Central memory CD8-positive, alpha-beta T cell (primary cell): ENCODE measurements around the gene AIPL1.

Experiments used
- ATAC-seq: fragments of 150-1000 bp; cut with Tn5 transposase; replicated peaks from 2 replicates; pipeline ENCODE4 v1.10.0; 2022; ENCODE audit warnings: mild to moderate bottlenecking, moderate FRiP score, moderate number of reproducible peaks; ENCODE audit not compliant: poor library complexity, severe bottlenecking; ENCODE audit errors: extremely low read depth
- DNase-seq, 2 donors: peaks; one replicate each; pipeline ENCODE4 v3.0.0; 2021; ENCODE audit warnings: low spot score in 2 of 2
- H3K27ac Mint-ChIP-seq: one replicate; pipeline ENCODE4 v1.8.0; 2022; ENCODE audit warnings: low read depth, mild to moderate bottlenecking, moderate library complexity, mixed read lengths
- H3K27me3 Mint-ChIP-seq: one replicate; pipeline ENCODE4 v1.8.0; 2022; ENCODE audit warnings: mixed read lengths
- H3K36me3 Mint-ChIP-seq: one replicate; pipeline ENCODE4 v1.8.0; 2022; ENCODE audit warnings: mild to moderate bottlenecking, moderate library complexity, mixed read lengths; ENCODE audit not compliant: insufficient read depth
- H3K4me1 Mint-ChIP-seq: one replicate; pipeline ENCODE4 v1.8.0; 2022; ENCODE audit warnings: mixed read lengths
- H3K4me3 Mint-ChIP-seq: one replicate; pipeline ENCODE4 v1.8.0; 2022; ENCODE audit warnings: mild to moderate bottlenecking, moderate library complexity, mixed read lengths
- H3K9me3 Mint-ChIP-seq: one replicate; pipeline ENCODE4 v1.8.0; 2022; ENCODE audit warnings: mixed read lengths

Gene AIPL1

DNA sequence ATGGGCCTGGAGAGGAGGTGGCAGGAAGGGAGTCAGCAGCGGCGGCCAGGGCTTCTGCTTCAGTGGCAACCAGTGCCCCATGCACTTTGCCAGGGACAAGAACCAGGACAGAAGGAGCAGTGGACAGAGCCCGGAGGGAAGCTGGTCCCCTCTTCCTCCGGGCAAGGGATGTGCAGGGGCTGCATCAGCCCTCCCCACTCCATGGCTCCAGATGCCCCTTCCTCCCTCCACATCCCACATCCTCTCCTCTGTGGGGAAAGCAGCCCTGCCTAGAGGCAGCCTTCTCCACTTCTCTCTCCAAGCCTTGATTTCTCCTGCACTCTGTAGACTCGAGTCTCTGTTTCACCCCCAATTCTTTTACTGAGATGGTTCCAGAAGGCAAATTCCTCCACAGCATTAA is 50.4 kb downstream of the AIPL1 start:
- H3K27ac Mint-ChIP-seq: no peak overlapping the region

DNA sequence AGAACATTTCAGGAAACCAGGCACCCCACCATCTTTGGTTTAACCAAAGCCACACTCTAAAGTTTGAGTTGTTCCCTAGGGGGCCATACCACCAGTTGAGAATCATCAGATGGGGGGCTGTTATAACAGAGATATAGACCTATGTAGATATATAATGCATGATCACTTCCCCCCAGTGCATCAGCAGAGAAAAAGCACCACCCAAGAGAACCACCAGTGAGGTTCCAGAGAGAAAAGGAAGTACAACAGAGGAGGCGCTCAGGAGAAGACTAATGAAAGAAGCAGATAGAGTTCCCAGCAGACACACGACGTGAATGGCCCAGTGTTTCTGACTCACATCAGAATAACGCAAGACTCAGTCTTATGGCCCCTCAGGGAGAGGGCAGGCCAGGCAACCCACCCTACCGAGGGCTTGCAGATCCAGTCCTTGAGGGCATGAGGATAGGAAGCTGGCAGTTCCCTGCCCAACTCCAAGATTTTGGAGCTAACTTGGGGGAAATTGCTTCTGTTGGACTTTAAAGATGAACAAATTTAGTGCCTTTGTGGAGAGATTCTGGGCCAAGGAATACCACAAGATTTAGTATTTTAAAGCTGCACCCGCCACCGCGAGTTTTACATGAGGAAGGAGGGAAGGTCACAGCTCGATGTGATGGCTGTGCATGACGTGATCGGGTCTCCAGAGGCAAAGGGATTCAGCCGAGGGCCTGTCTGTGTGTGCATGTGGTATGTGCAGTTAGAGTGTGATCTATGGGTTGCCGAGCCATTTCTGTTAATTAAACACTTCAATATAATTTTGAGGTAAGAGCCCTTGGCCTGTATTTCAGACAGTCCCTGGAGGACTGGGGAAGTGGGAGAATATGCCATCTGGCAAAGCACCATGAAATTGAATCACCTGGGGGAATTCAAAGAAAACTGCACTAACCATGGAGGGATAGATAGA is 53.1 kb downstream of the AIPL1 start:
- H3K9me3 Mint-ChIP-seq: no peaks in the 10 kb centered on the region

More for the DNA sequence above, 50.4 kb downstream of the AIPL1 start:
- DNase-seq (no peak), ATAC-seq (no peak)
- no peaks in the 10 kb centered on the region for H3K36me3 Mint-ChIP-seq
- no peak overlapping the region for H3K4me3 Mint-ChIP-seq
- H3K27me3 Mint-ChIP-seq: peaks cover 33% of the 10 kb centered on the region
- H3K4me1 Mint-ChIP-seq: no peaks in the 10 kb centered on the region
- no peaks in the 10 kb centered on the region for H3K9me3 Mint-ChIP-seq

DNA sequence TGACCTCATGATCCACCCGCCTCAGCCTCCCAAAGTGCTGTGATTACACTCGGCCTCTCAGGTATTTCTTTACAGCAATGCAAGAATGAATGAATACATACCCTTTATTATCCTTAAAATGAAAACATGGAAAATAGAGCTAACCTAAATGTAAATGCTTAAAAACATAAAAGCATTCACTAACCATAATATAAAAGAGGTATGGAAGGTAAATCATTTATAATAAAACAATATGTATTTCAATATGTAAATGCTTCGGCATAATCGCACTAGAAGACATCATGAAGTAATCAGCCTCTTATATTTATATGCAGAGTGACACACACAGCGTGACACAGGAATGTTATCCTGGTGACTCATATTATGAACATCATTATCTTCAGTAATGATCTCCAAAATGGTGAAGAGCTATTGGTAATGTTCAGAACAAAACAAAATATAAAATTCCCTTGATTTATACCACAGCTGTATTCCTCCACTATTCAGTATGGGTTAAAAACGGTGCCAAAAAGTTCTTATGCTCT is 53.9 kb downstream of the AIPL1 start:
- Mint-ChIP-seq H3K4me3 (no peak overlapping the region), H3K36me3 (no peaks in the 10 kb centered on the region), H3K9me3 (no peaks in the 10 kb centered on the region), H3K4me1 (no peaks in the 10 kb centered on the region), H3K27ac (no peak overlapping the region), H3K27me3 (peaks cover 53% of the 10 kb centered on the region)
- DNase-seq: no peak
- no peak for ATAC-seq

More for the DNA sequence above, 53.1 kb downstream of the AIPL1 start:
- ATAC-seq (no peak), DNase-seq (no peak)
- H3K27ac Mint-ChIP-seq: no peak overlapping the region
- H3K36me3 Mint-ChIP-seq: no peaks in the 10 kb centered on the region
- H3K27me3 Mint-ChIP-seq: peaks cover 53% of the 10 kb centered on the region
- no peak overlapping the region for H3K4me3 Mint-ChIP-seq
- no peaks in the 10 kb centered on the region for H3K4me1 Mint-ChIP-seq

DNA sequence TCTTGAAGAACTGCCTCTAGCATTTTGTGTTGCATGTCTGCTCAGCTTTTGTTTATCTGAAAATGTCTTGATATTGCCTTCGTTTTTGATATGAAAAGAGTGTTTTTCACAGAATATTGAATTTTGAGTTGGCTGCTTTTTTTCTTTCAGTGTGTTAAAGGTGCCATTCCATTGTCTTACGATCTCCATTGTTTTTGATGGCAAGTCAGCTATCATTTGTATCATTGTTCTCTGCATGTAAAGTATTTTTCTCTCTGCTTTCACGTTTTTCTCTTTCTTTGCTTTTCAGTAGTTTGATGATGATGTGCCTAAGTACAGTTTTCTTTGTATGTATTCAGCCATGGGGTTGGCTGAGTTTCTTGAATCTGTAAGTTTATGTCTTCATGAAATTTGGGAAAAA is 57.0 kb downstream of the AIPL1 start:
- H3K27me3 Mint-ChIP-seq: peaks cover 56% of the 10 kb centered on the region
- H3K36me3 Mint-ChIP-seq: no peaks in the 10 kb centered on the region
- no peaks in the 10 kb centered on the region for H3K9me3 Mint-ChIP-seq
- ATAC-seq: no peak
- H3K27ac Mint-ChIP-seq: no peak overlapping the region
- DNase-seq: no peak
- H3K4me1 Mint-ChIP-seq: no peaks in the 10 kb centered on the region
- H3K4me3 Mint-ChIP-seq: no peak overlapping the region

DNA sequence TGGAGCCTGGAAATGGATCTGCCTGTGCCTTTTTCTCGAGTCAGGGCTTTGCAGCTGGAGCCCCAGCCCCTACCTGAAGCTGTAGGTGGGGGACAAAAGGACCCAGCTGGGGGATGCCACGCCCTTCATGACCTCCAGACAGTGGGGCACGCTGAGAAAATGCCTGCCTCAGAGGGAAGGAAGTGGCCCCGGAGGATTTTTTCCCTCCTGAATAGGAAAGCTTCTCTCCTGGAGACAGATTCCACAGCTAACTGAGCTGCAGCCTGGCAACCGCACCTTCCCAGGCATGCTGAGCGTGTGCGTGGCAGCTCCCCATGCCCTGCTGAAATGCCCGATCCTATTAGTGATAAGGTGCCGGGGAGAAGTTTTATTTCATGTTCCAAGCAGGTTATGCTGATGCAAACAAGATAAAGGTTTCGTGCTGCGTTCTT is 58.0 kb downstream of the AIPL1 start:
- Mint-ChIP-seq H3K4me1 (no peaks in the 10 kb centered on the region), H3K9me3 (no peaks in the 10 kb centered on the region), H3K36me3 (no peaks in the 10 kb centered on the region), H3K27me3 (peaks cover 56% of the 10 kb centered on the region), H3K4me3 (no peak overlapping the region), H3K27ac (no peak overlapping the region)
- ATAC-seq (no peak), DNase-seq (no peak)

DNA sequence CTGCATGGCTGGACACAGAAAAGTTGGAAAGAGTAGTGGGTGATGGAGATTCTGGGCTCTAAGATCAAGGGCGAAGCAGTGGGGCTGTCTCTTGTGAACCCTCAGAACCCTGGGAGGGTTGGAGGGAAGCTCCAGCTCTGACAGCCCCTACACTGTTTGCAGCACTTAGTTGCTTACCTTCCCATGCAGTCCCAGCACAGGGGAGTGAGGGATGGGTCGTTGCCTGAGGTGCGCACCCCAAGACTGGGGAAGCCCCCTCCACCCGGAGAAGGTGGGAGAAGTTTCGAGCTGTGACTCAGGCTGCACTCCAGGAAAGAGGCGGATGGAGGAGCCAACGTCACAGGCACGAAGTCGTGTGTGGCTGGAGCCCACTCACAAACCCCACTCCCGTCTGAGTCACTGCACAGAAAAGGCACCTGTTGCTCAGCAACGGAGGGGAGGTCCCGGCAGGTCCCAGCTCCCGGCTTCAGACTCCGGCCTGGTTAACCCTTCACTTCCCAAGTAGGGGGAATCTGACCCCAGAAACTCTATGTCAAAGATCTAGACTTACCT is 60.1 kb downstream of the AIPL1 start:
- no peak for ATAC-seq
- Mint-ChIP-seq H3K4me3 (no peak overlapping the region), H3K36me3 (no peaks in the 10 kb centered on the region), H3K4me1 (no peaks in the 10 kb centered on the region), H3K9me3 (no peaks in the 10 kb centered on the region), H3K27me3 (peaks cover 49% of the 10 kb centered on the region), H3K27ac (no peak overlapping the region)
- no peak for DNase-seq

DNA sequence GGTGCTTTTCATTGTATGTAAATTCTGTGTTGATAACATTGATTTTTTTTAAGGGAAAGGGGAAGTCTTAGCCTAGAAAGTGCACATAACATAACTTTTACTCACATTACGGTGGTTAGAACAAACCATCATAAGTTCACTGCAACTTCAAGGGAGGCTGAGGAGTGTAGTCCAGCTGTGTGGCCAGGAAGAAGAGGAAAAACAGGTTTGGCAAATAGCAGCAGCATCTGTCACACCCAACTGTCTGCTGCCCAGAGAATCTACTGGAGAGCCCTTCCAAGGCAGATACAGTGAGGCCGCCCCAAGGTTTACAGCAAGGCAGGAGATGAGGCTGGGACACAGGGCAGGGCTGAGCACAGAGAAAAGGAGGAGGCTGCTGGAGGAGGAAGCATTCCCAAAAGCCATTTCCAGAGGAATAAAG is 60.6 kb downstream of the AIPL1 start:
- Mint-ChIP-seq H3K27me3 (peaks cover 49% of the 10 kb centered on the region), H3K36me3 (no peaks in the 10 kb centered on the region), H3K4me1 (no peaks in the 10 kb centered on the region), H3K4me3 (no peak overlapping the region), H3K27ac (no peak overlapping the region), H3K9me3 (no peaks in the 10 kb centered on the region)
- ATAC-seq (no peak), DNase-seq (no peak)
